Endometrial microvascular endothelial cells (primary cell): ENCODE results near the gene CLIC4. TPM values are rescaled to one million over a fixed set of nuclear protein-coding genes. Genes with fewer than 3 reads are reported as not detected.
"Not testable (repeated sequence)": the region's sequence is repeated elsewhere in the genome, so short reads cannot be mapped to it uniquely, and the experiment has no call there.

Source experiments
- in situ Hi-C: cut with HindIII; loops from 2 replicates; pipeline ENCODE4 v1.10.0; 2017; ENCODE audit warnings: low sequenced_read_pairs, low pct_unique_long_range_greater_than_20kb; ENCODE audit errors: inconsistent ontology term
- total RNA-seq: library from RNA; depleted of rRNA; stranded (reverse); fragments of >200 nt; gene quantifications from one replicate; pipeline ENCODE4 v1.2.3, GENCODE V29; 2015; ENCODE audit errors: inconsistent ontology term

The CLIC4 gene
- total RNA-seq, 1 donor from 2014 or later: 565 TPM

- in situ Hi-C loops: no loop called here
These were observed 29.6 kb upstream of the CLIC4 start for GRCh38 chr1:24715658-24716057.

- in situ Hi-C loops: no loop called here
These were observed 27.2 kb upstream of the CLIC4 start for GRCh38 chr1:24717887-24718650.

GRCh38 chr1:24720152-24720551, 25.1 kb upstream of the CLIC4 start:
- in situ Hi-C loops: no loop called here

GRCh38 chr1:24721533-24721932, 23.7 kb upstream of the CLIC4 start:
- in situ Hi-C loops: no loop called here

GRCh38 chr1:24722073-24723035, 22.9 kb upstream of the CLIC4 start:
- in situ Hi-C loops: not testable (repeated sequence)

- in situ Hi-C loops: no loop called here
These were observed 20.7 kb upstream of the CLIC4 start for GRCh38 chr1:24724345-24725208.

- in situ Hi-C loops: no loop called here
These were observed 20.0 kb upstream of the CLIC4 start for GRCh38 chr1:24725209-24725651.

- in situ Hi-C loops: no loop called here
These were observed 18.5 kb upstream of the CLIC4 start for GRCh38 chr1:24726741-24727140.

- in situ Hi-C loops: no loop called here
These were observed 17.6 kb upstream of the CLIC4 start for GRCh38 chr1:24727501-24728216.

GRCh38 chr1:24728982-24729381, 16.3 kb upstream of the CLIC4 start:
- in situ Hi-C loops: no loop called here

- in situ Hi-C loops: no loop called here
These were observed 12.9 kb upstream of the CLIC4 start for GRCh38 chr1:24732186-24732885.

- in situ Hi-C loops: not testable (repeated sequence)
These were observed 11.9 kb upstream of the CLIC4 start for GRCh38 chr1:24733342-24733741.

- in situ Hi-C loops: no loop called here
These were observed 10.1 kb upstream of the CLIC4 start for GRCh38 chr1:24735156-24735508.

GRCh38 chr1:24735509-24736375, 9.5 kb upstream of the CLIC4 start:
- in situ Hi-C loops: no loop called here

GRCh38 chr1:24737368-24738117, 7.7 kb upstream of the CLIC4 start:
- in situ Hi-C loops: no loop called here

- in situ Hi-C loops: no loop called here
These were observed 6.0 kb upstream of the CLIC4 start for GRCh38 chr1:24739241-24739640.
